HepG2 (cell line): Measurements from ENCODE around the gene UBE2U. TPM values are rescaled to one million over a fixed set of nuclear protein-coding genes. Genes with fewer than 3 reads are reported as not detected.

Source experiments
- ARID2 ChIP-seq: sonication (generic); formaldehyde crosslinking; IDR thresholded peaks from 2 replicates; pipeline ENCODE4 v1.8.1; 2022; ENCODE audit warnings: mild to moderate bottlenecking, missing genetic modification reagents, borderline replicate concordance
- ATF2 ChIP-seq: sonication (generic); formaldehyde crosslinking; IDR thresholded peaks from 2 replicates; pipeline ENCODE4 v1.4.0; 2020; ENCODE audit warnings: missing genetic modification reagents
- BRD4 ChIP-seq: sonication (generic); formaldehyde crosslinking; IDR thresholded peaks from 2 replicates; pipeline ENCODE4 v1.4.0; 2020; ENCODE audit warnings: missing genetic modification reagents
- FOSL2 ChIP-seq: sonication (generic); formaldehyde crosslinking; IDR thresholded peaks from 2 replicates; pipeline ENCODE4 v1.4.0; 2020; ENCODE audit warnings: missing genetic modification reagents
- HNRNPH1 ChIP-seq: fragments of 200-400 bp; formaldehyde crosslinking; optimal IDR thresholded peaks from 2 replicates; pipeline ENCODE3; 2017; ENCODE audit warnings: mild to moderate bottlenecking, low read depth, low read length
- MXD1 ChIP-seq: sonication (generic); formaldehyde crosslinking; IDR thresholded peaks from 2 replicates; pipeline ENCODE4 v1.4.0; 2020; ENCODE audit warnings: mild to moderate bottlenecking, missing genetic modification reagents
- NCOA5 ChIP-seq: sonication (generic); formaldehyde crosslinking; IDR thresholded peaks from 2 replicates; pipeline ENCODE4 v1.4.0; 2020; ENCODE audit warnings: missing genetic modification reagents
- NR2F6 ChIP-seq, 2 experiments: IDR thresholded peaks; 2 replicates each; pipeline ENCODE4 v1.6.1; 2016; ENCODE audit warnings: antibody characterized with exemption in 1 of 2, mild to moderate bottlenecking in 1 of 2
- PBX3 ChIP-seq: sonication (generic); formaldehyde crosslinking; IDR thresholded peaks from 2 replicates; pipeline ENCODE4 v1.8.1; 2023; ENCODE audit warnings: missing genetic modification reagents, inconsistent platforms, borderline replicate concordance
- SOX13 ChIP-seq, 3 experiments: fragments of 450-650 bp in 1 of 3; sonication (generic) in 1 of 3; formaldehyde crosslinking in 1 of 3; IDR thresholded peaks in 2 of 3; conservative IDR thresholded peaks in 1 of 3; 2 replicates each; pipeline versions ENCODE4 v1.5.0 to v1.6.1; 2016 to 2020; ENCODE audit warnings: antibody characterized with exemption in 1 of 3, mild to moderate bottlenecking in 1 of 3, missing compliant biosample characterization in 1 of 3, missing genetic modification reagents in 1 of 3, moderate library complexity in 1 of 3
- STAG1 ChIP-seq: sonication (generic); formaldehyde crosslinking; IDR thresholded peaks from 2 replicates; pipeline ENCODE4 v1.4.0; 2020; ENCODE audit warnings: missing genetic modification reagents
- SUZ12 ChIP-seq: fragments of 150-350 bp; IDR thresholded peaks from 2 replicates; pipeline ENCODE4 v1.6.1; 2014; ENCODE audit warnings: low read depth, low read length
- TCF7 ChIP-seq: sonication (generic); IDR thresholded peaks from 2 replicates; pipeline ENCODE4 v1.6.1; 2016; ENCODE audit warnings: antibody characterized with exemption, low read depth
- ZC3H4 ChIP-seq: sonication (generic); formaldehyde crosslinking; IDR thresholded peaks from 2 replicates; pipeline ENCODE4 v1.4.0; 2020; ENCODE audit warnings: missing genetic modification reagents, borderline replicate concordance
- ZFP82 ChIP-seq: sonication (generic); formaldehyde crosslinking; IDR thresholded peaks from 2 replicates; pipeline ENCODE4 v1.5.1; 2020; ENCODE audit warnings: mild to moderate bottlenecking, missing genetic modification reagents, borderline replicate concordance
- ZNF205 ChIP-seq: IDR thresholded peaks from 2 replicates; pipeline ENCODE4 v1.6.1; 2018; ENCODE audit warnings: missing biosample characterization, missing genetic modification reagents
- ZNF382 ChIP-seq: sonication (generic); formaldehyde crosslinking; IDR thresholded peaks from 2 replicates; pipeline ENCODE4 v1.5.0; 2020; ENCODE audit warnings: missing genetic modification reagents, mild to moderate bottlenecking, borderline replicate concordance
- ZNF678 ChIP-seq: sonication (generic); formaldehyde crosslinking; IDR thresholded peaks from 2 replicates; pipeline ENCODE4 v1.4.0; 2020; ENCODE audit warnings: mild to moderate bottlenecking, missing genetic modification reagents
- polyA plus RNA-seq, 8 experiments: library from polyadenylated mRNA; depleted of rRNA in 3 of 8; stranded (reverse) in 7 of 8; unstranded in 1 of 8; fragments of >200 nt; fragmentation: Illumina TruSeq in 4 of 8; extraction: Trizol in 4 of 8; gene quantifications; 2 replicates each; pipeline versions ENCODE4 v1.2.1 to v1.2.3, GENCODE V29; 2011 to 2016; ENCODE audit warnings: low read depth in 4 of 8, missing spikeins in 1 of 8, mixed read lengths in 1 of 8; ENCODE audit not compliant: insufficient read depth in 1 of 8
- total RNA-seq, 5 experiments: library from RNA; depleted of rRNA; stranded (reverse); fragments of >200 nt; fragmentation: Illumina TruSeq; extraction: Trizol; gene quantifications; 2 replicates each; pipeline ENCODE4 v1.2.3, GENCODE V29; 2016; ENCODE audit warnings: low read depth in 1 of 5

UBE2U gene
- total and polyA plus RNA-seq, 2 of the 13 experiments (the other 11 are each of a cell fraction or from before 2014, with no cell fraction given) = not detected

- TF ChIP-seq PBX3 (CRISPR knock-in tag) (no peak), ZNF205 (CRISPR knock-in tag) (no peak), NCOA5 (CRISPR knock-in tag) (no peak), BRD4 (CRISPR knock-in tag) (no peak), ZC3H4 (no peak), NR2F6 (IDR thresholded peaks at IDR 0.05) (peak; percentile 66), NR2F6 (CRISPR knock-in tag; IDR thresholded peaks at IDR 0.05) (peak; percentile 60; the same call in 1 of the 2 replicates), ZNF678 (CRISPR knock-in tag) (no peak), STAG1 (CRISPR knock-in tag) (no peak), HNRNPH1 (no peak), ZFP82 (CRISPR knock-in tag) (no peak), MXD1 (CRISPR knock-in tag) (no peak), TCF7 (no peak), SOX13 (IDR thresholded peaks at IDR 0.05) (peak; percentile 31; the same call in 1 of the 2 replicates), SOX13 (CRISPR knock-in tag; conservative IDR thresholded peaks at IDR 0.05 in 1 of 2, IDR thresholded peaks at IDR 0.05 in 1 of 2) (peak in 1 of 2 experiments; percentile 86; a peak in 2 of 4 replicates), FOSL2 (CRISPR knock-in tag) (peak; percentile 30; the same call in 1 of the 2 replicates), ARID2 (CRISPR knock-in tag) (no peak), SUZ12 (no peak), ATF2 (CRISPR knock-in tag) (no peak), ZNF382 (CRISPR knock-in tag) (no peak)
These were observed 27.7 kb downstream of the UBE2U start (continued) for GRCh38 chr1:64231153-64231552.
